Fibroblast of skin of abdomen (primary cell): ENCODE results near the gene MACROD1.
A peak's percentile ranks its signal among the peaks of the same experiment; 100 is the strongest.
"Not testable (repeated sequence)": the region's sequence is repeated elsewhere in the genome, so short reads cannot be mapped to it uniquely, and the experiment has no call there.

Experiments
- DNase-seq: peaks from one replicate; pipeline ENCODE4 v3.0.0-alpha.2; 2013

The MACROD1 gene

GRCh38 chr11:64053699-64054098 lies 112.2 kb downstream of the MACROD1 start:
- peak; percentile 27 for DNase-seq

- DNase-seq: no peak
Measured at GRCh38 chr11:64052938-64053622, 112.8 kb downstream of the MACROD1 start.

- no peak for DNase-seq
Measured at GRCh38 chr11:64052436-64052835, 113.5 kb downstream of the MACROD1 start.

GRCh38 chr11:64051297-64051696 lies 114.6 kb downstream of the MACROD1 start:
- no peak for DNase-seq

- no peak for DNase-seq
Measured at GRCh38 chr11:64049509-64049908, 116.4 kb downstream of the MACROD1 start.

GRCh38 chr11:64048042-64048854 lies 117.7 kb downstream of the MACROD1 start:
- no peak for DNase-seq

GRCh38 chr11:64047373-64047772 lies 118.5 kb downstream of the MACROD1 start:
- not testable (repeated sequence) for DNase-seq

GRCh38 chr11:64045700-64046099 lies 120.2 kb downstream of the MACROD1 start:
- no peak for DNase-seq

GRCh38 chr11:64044730-64045393 lies 121.1 kb downstream of the MACROD1 start:
- DNase-seq: no peak

- DNase-seq: no peak
Measured at GRCh38 chr11:64043545-64043944, 122.4 kb downstream of the MACROD1 start.

- DNase-seq: no peak
Measured at GRCh38 chr11:64042301-64042700, 123.6 kb downstream of the MACROD1 start.

- DNase-seq: no peak
Measured at GRCh38 chr11:64041846-64042245, 124.1 kb downstream of the MACROD1 start.

GRCh38 chr11:64040684-64041322 lies 125.1 kb downstream of the MACROD1 start:
- no peak for DNase-seq

- DNase-seq: no peak
Measured at GRCh38 chr11:64039012-64039665, 126.8 kb downstream of the MACROD1 start.

GRCh38 chr11:64038500-64038899 lies 127.4 kb downstream of the MACROD1 start:
- DNase-seq: no peak

GRCh38 chr11:64037027-64037634 lies 128.8 kb downstream of the MACROD1 start:
- no peak for DNase-seq

- DNase-seq: peak; percentile 49
Measured at GRCh38 chr11:64036087-64037026, 129.6 kb downstream of the MACROD1 start.

GRCh38 chr11:64035576-64035975 lies 130.3 kb downstream of the MACROD1 start, which contains the start of gene FLRT1:
Gene FLRT1 (plus strand): TSS chr11:64035931. CDS start chr11:64116268, 80,337 bp downstream.
- no peak for DNase-seq

GRCh38 chr11:64035081-64035524 lies 130.8 kb downstream of the MACROD1 start:
- no peak for DNase-seq

GRCh38 chr11:64034411-64034811 lies 131.5 kb downstream of the MACROD1 start:
- DNase-seq: no peak

- DNase-seq: no peak
Measured at GRCh38 chr11:64032050-64032449, 133.9 kb downstream of the MACROD1 start.
